Gastrocnemius medialis (tissue), 4 donors: ENCODE data around the gene SRGAP1. TPM values are rescaled to one million over a fixed set of nuclear protein-coding genes. Genes with fewer than 3 reads are reported as not detected.

ENCODE experiments used
- ATAC-seq, 2 donors: fragments of 150-250 bp; one replicate each; pipeline ENCODE4 v1.9.1; 2016
- DNase-seq, 2 donors: peaks; one replicate each; pipeline ENCODE4 v3.0.0-alpha.2; 2019
- H3K27ac ChIP-seq, 4 donors: fragments of 200-600 bp; sonication (generic); 1 replicate in 1 of 4; 2 replicates in 3 of 4; pipeline ENCODE4 v1.5.1; 2016 to 2018; ENCODE audit warnings: mild to moderate bottlenecking in 2 of 4, moderate library complexity in 1 of 4
- H3K27me3 ChIP-seq, 3 donors: fragments of 200-600 bp; sonication (generic) in 2 of 3; 1 replicate in 1 of 3; 2 replicates in 2 of 3; pipeline versions ENCODE4 v1.5.1 to v1.6.0; 2016 to 2019; ENCODE audit warnings: mild to moderate bottlenecking in 1 of 3, moderate library complexity in 1 of 3
- H3K36me3 ChIP-seq, 2 donors: fragments of 200-600 bp; sonication (generic) in 1 of 2; one replicate each; pipeline ENCODE4 v1.5.1; 2017 to 2018
- H3K4me1 ChIP-seq, 2 donors: fragments of 200-600 bp; sonication (generic) in 1 of 2; one replicate each; pipeline ENCODE4 v1.5.1; 2016 to 2017; ENCODE audit warnings: mild to moderate bottlenecking in 2 of 2
- H3K4me3 ChIP-seq, 4 donors: fragments of 200-600 bp; sonication (generic) in 3 of 4; 1 replicate in 1 of 4; 2 replicates in 3 of 4; pipeline ENCODE4 v1.5.1; 2016 to 2019; ENCODE audit warnings: mild to moderate bottlenecking in 2 of 4
- H3K9me3 ChIP-seq, 3 donors: fragments of 200-600 bp; sonication (generic) in 2 of 3; 1 replicate in 1 of 3; 2 replicates in 2 of 3; pipeline ENCODE4 v1.5.1; 2016 to 2019
- CTCF ChIP-seq, 5 experiments: fragments of 450-650 bp in 3 of 5; fragments of 200-600 bp in 2 of 5; sonication (generic) in 2 of 5; IDR thresholded peaks in 4 of 5; conservative IDR thresholded peaks in 1 of 5; 1 replicate in 4 of 5; 2 replicates in 1 of 5; pipeline ENCODE4 v1.5.1; 2016 to 2019; ENCODE audit warnings: antibody characterized with exemption in 5 of 5, mild to moderate bottlenecking in 3 of 5, moderate library complexity in 3 of 5
- POLR2A ChIP-seq, 2 donors: fragments of 450-650 bp; IDR thresholded peaks; one replicate each; pipeline ENCODE4 v1.6.1; 2017; ENCODE audit warnings: antibody characterized with exemption in 2 of 2, mild to moderate bottlenecking in 2 of 2, moderate library complexity in 2 of 2
- in situ Hi-C, 4 donors: fragments of 200-750 bp; cut with MboI; loops; one replicate each; pipeline versions ENCODE4 v1.15.0 to v1.8.0; 2017; ENCODE audit warnings: low sequenced_read_pairs in 4 of 4
- intact Hi-C: fragments of 100-400 bp; cut with DNase I; formaldehyde crosslinking; loops from one replicate; pipeline ENCODE4 v1.15.1; 2023; ENCODE audit warnings: low total_unique reads
- total RNA-seq, 4 donors: library from RNA; depleted of rRNA; stranded (reverse); fragments of >200 nt; gene quantifications; one replicate each; pipeline versions ENCODE4 v1.1.0 to v1.2.3, GENCODE V29; 2016

Gene SRGAP1
- total RNA-seq, 4 donors from 2014 or later = 0.36 to 0.85 (median 0.66) TPM

- Histone ChIP-seq H3K36me3 (no peaks in the 10 kb centered on the region), H3K27ac (no peak overlapping the region), H3K9me3 (no peaks in the 10 kb centered on the region), H3K4me3 (no peak overlapping the region), H3K4me1 (no peaks in the 10 kb centered on the region), H3K27me3 (no peaks in the 10 kb centered on the region)
- DNase-seq (no peak), ATAC-seq (no peak)
- in situ Hi-C loops (no loop called here), intact Hi-C loops (no loop called here)
- TF ChIP-seq CTCF (IDR thresholded peaks at IDR 0.05 in 4 of 5, conservative IDR thresholded peaks at IDR 0.05 in 1 of 5) (no peak), POLR2A (IDR thresholded peaks at IDR 0.05) (no peak)
Observed at GRCh38 chr12:63937378-63938316, 93.1 kb downstream of the SRGAP1 start.

- no peak overlapping the region for H3K27ac ChIP-seq
- H3K27me3 ChIP-seq = no peaks in the 10 kb centered on the region
- intact Hi-C loops (no loop called here), in situ Hi-C loops (no loop called here)
- no peak overlapping the region for H3K4me3 ChIP-seq
- TF ChIP-seq POLR2A (IDR thresholded peaks at IDR 0.05) (no peak), CTCF (IDR thresholded peaks at IDR 0.05 in 4 of 5, conservative IDR thresholded peaks at IDR 0.05 in 1 of 5) (no peak)
- DNase-seq (no peak), ATAC-seq (no peak)
- H3K36me3 ChIP-seq = no peaks in the 10 kb centered on the region
- no peaks in the 10 kb centered on the region for H3K4me1 ChIP-seq
- no peaks in the 10 kb centered on the region for H3K9me3 ChIP-seq
Observed at GRCh38 chr12:63940310-63941005, 96.0 kb downstream of the SRGAP1 start.

GRCh38 chr12:63941166-63941800, 96.8 kb downstream of the SRGAP1 start:
- no peak overlapping the region for H3K4me3 ChIP-seq
- intact Hi-C loops = no loop called here
- in situ Hi-C loops = no loop called here
- H3K27ac ChIP-seq = no peak overlapping the region
- TF ChIP-seq POLR2A (IDR thresholded peaks at IDR 0.05) (no peak), CTCF (IDR thresholded peaks at IDR 0.05 in 4 of 5, conservative IDR thresholded peaks at IDR 0.05 in 1 of 5) (no peak)
- H3K36me3 ChIP-seq = no peaks in the 10 kb centered on the region
- H3K4me1 ChIP-seq = no peaks in the 10 kb centered on the region
- H3K9me3 ChIP-seq = no peaks in the 10 kb centered on the region
- no peak for ATAC-seq
- no peaks in the 10 kb centered on the region for H3K27me3 ChIP-seq
- no peak for DNase-seq

GRCh38 chr12:63941879-63942278, 97.4 kb downstream of the SRGAP1 start:
- Histone ChIP-seq H3K9me3 (no peaks in the 10 kb centered on the region), H3K27me3 (no peaks in the 10 kb centered on the region), H3K27ac (no peak overlapping the region), H3K4me1 (no peaks in the 10 kb centered on the region), H3K36me3 (no peaks in the 10 kb centered on the region), H3K4me3 (no peak overlapping the region)
- no peak for TF ChIP-seq CTCF (IDR thresholded peaks at IDR 0.05 in 4 of 5, conservative IDR thresholded peaks at IDR 0.05 in 1 of 5)
- TF ChIP-seq POLR2A (IDR thresholded peaks at IDR 0.05) = no peak
- in situ Hi-C loops (no loop called here), intact Hi-C loops (no loop called here)
- no peak for ATAC-seq
- no peak for DNase-seq
